ENCODE data around the gene RASGRF2.
A peak's percentile ranks its signal among the peaks of the same experiment; 100 is the strongest.

The RASGRF2 gene

GRCh38 chr5:80959768-80960442 is at the start of gene RASGRF2:
TSS of gene RASGRF2 (plus strand) at chr5:80960363. CDS start at chr5:80960739, 376 bp downstream.
- DNase-seq (ENCODE audit: low read depth in 3 of 3), result peak in 2 of 3 donors; percentile 21 to 33

DNA sequence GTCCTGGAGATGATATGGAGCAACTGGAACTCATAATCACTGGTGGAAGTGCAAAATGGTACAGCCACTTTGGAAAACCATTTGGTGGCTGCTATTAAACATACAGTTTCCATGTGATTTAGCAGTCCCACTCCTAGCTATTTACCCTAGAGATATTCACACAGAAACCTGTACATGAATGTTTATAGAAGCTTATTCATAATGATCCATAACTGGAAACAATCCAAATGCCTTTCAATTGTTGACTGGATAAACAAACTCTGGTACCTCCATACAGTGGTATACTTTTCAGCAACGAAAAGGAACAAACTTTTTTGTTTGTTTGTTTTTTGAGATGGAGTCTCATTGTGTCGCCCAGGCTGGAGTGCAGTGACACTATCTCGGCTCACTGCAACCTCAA is 47.7 kb upstream of the RASGRF2 start:
- DNase-seq (ENCODE audit: low read depth in 3 of 3), result no peak

DNA sequence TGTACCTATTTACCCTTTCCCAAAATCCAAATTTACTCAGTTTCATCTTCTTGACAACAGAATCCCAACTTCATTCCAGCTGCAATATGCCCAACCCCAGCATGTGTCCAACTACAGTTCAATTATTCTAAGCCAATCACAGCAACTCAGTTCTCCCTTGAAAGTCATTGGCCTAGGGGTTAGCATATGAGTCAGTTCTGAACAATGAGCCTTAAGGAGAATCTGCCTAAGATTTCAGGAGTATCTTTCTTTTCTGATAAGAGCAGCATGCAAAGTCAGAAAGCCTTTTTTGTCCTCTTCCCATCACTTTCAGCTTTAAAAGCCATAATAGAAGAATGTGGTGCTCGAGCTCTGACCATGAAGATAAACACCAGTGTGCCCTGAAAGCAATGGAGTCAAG is 44.4 kb upstream of the RASGRF2 start:
- no peak for DNase-seq (ENCODE audit: low read depth in 3 of 3)

GRCh38 chr5:80916676-80917075 is 43.5 kb upstream of the RASGRF2 start:
- DNase-seq (ENCODE audit: low read depth in 3 of 3), result no peak

GRCh38 chr5:80917631-80918030 is 42.5 kb upstream of the RASGRF2 start:
- no peak for DNase-seq (ENCODE audit: low read depth in 3 of 3)

DNA sequence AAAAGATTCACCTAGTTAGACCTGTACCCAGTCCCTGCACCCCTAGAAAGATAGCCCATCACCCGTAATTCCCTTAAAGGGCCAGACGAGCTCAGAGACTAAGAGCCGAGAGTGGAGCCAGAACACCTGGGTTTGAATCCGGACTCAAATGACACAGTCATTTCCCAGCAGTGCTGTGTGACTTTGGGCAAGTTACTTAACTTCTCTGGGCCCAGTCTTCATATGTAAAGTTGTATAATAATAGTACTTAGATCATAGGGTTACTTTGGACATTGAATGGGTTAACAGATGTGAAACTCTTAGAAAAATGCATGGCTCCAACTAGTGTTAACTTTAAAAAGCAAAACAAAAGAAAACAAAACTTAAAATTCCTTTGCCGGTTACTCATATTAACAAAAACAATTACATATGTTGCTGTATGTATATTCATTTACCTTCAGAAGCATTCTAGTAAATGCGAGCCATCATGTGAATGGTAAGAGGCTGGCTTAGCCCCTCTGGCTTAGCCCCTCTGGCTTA is 40.4 kb upstream of the RASGRF2 start:
- DNase-seq (ENCODE audit: low read depth in 3 of 3), result no peak

GRCh38 chr5:80920333-80920732 is 39.8 kb upstream of the RASGRF2 start:
- no peak for DNase-seq (ENCODE audit: low read depth in 3 of 3)

- no peak for DNase-seq (ENCODE audit: low read depth in 3 of 3)
Observed at GRCh38 chr5:80921026-80921425, 39.1 kb upstream of the RASGRF2 start.

GRCh38 chr5:80925931-80926330 is 34.2 kb upstream of the RASGRF2 start:
- no peak for DNase-seq (ENCODE audit: low read depth in 3 of 3)

- no peak for DNase-seq (ENCODE audit: low read depth in 3 of 3)
Observed at GRCh38 chr5:80926536-80926935, 33.6 kb upstream of the RASGRF2 start.

GRCh38 chr5:80926979-80927656 is 33.0 kb upstream of the RASGRF2 start:
- DNase-seq (ENCODE audit: low read depth in 3 of 3), result no peak

DNA sequence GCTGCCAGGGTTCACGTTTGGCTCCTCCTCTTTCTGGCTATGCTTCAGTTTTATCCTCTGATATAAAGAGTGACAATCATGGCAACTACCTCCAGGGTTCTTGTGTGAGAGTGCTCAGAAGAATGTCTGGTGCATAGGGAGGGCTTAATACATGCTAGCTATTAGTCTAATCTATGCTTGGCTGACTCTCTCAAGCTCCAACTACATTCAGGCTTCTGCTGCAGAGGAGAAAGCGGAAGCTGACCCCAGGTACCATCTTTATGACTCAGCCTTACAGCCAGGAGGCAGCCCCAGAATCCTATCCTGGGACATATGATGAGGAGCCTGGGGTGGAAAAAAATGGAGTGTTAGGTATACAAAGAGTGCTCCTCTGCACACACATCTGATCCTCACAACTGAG is 32.1 kb upstream of the RASGRF2 start:
- no peak for DNase-seq (ENCODE audit: low read depth in 3 of 3)

DNA sequence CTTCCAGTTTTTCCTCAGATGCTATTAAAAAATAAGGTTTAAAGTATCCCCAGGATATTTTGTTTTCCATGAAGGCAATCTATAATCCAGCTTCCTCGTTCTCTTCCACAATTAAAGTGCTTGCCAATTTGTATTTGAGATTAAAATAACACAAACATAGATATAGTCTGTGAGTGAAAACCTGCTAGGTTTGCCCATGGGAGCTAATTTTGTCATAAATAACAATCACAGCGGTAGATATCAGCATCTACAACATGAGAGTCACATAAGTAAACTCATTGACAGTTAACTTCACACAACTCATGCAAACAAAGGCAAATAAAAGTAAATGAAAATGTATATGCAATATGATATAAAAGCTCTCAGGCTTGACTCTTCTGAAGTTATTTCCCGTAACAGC is 29.2 kb upstream of the RASGRF2 start:
- no peak for DNase-seq (ENCODE audit: low read depth in 3 of 3)

DNA sequence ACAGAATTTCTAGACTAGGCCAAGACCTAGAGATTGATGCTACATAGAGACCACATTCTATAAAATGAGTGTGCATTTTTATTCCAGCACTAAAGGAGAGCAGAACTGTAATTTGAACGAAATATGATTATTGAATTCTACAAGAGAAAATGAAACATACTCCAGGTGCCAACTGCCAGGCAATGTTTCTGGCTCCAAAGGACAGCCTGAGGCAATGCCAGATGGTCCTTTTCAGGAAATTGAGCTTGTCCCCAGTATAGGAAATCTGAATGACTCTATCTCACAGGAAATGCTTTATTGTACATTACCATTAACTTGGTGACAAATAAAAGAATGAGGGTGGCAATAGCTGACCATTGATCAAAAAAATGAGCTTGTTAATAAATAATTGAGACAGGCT is 28.8 kb upstream of the RASGRF2 start:
- no peak for DNase-seq (ENCODE audit: low read depth in 3 of 3)

GRCh38 chr5:80933036-80933435 is 27.1 kb upstream of the RASGRF2 start:
- no peak for DNase-seq (ENCODE audit: low read depth in 3 of 3)

DNA sequence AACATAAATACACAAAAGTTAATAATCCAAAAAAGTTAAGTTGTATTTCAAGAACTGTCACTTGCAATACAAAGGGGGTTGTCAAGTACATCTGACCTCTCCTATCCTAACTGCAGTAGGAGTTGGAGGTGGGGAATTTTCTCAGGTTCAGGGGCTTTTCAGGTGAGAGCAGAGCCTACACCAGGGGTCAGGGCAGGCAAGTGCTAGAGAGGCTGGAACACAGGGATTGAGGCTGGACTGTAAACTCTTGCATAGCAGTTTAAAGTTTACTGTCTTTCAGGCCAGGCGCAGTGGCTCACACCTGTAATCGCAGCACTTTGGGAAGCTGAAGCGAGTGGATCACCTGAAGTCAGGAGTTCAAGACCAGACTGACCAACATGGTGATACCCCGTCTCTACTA is 25.4 kb upstream of the RASGRF2 start:
- DNase-seq (ENCODE audit: low read depth in 3 of 3), result no peak

DNA sequence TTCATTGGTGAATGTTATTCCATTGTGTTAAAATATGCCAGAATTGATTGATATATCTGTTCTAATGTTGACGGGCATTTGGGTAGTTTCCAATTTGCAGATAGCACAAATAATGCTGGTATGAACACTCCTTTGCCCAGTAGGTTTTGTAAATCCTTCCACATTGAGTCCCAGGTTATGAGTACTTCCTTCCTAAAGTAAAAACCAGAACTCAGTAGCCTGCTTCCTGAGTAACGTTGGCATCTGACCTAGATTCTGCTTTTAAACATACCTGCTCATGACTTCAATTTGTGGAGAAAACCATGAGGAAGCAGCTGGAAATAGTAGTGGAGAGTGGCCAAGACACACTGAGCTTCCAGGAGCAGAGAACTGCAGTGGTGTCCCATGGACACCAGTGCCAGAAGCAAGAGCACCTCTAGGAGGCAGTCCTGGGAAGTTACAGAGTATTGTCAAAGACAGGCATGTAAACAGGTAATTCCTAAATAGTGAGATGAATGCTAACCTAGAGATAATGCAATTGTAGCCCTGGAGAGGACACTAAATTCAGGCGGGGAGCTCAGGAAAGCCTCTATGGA is 24.3 kb upstream of the RASGRF2 start:
- DNase-seq (ENCODE audit: low read depth in 3 of 3), result no peak

DNA sequence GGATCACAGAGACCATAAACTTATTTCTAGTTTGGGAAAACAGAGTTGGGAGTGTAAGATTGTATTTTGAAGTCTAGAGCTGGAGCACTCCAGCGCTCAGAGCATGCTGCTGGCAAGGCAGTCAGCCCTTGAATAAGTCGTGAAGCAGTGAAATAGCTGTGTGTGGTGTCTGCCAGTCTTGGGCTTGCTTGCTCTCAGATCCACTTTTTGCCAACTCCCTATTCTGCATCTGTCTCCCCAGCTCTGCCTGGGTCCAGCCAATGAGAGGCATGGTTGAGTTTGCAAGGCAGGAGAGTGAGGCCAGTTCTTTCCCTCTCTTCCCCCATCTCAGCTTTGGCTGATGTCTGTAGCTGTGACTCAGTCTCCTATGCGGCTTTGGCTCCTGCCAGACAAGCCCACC is 23.3 kb upstream of the RASGRF2 start:
- no peak for DNase-seq (ENCODE audit: low read depth in 3 of 3)

GRCh38 chr5:80937584-80938356 is 22.4 kb upstream of the RASGRF2 start:
- no peak for DNase-seq (ENCODE audit: low read depth in 3 of 3)

DNA sequence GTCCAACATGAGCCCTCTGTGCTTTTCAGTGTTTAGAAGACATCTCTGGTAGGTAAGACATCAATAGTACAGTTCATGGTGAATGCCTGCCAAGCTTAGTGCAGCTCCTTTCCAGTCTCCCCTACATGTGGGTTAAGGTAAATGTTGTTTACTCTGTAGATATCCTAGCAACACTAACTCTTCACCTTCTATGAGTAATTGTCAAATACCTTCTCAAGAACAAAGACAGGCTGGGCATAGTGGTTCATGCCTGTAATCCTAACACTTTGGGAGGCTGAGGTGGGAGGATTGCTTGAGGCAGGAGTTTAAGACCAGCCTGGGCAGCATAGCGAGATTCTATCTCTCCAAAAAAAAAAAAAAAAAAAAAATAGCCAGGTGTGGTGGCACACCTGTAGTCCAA is 18.7 kb upstream of the RASGRF2 start:
- DNase-seq (ENCODE audit: low read depth in 3 of 3), result no peak

DNA sequence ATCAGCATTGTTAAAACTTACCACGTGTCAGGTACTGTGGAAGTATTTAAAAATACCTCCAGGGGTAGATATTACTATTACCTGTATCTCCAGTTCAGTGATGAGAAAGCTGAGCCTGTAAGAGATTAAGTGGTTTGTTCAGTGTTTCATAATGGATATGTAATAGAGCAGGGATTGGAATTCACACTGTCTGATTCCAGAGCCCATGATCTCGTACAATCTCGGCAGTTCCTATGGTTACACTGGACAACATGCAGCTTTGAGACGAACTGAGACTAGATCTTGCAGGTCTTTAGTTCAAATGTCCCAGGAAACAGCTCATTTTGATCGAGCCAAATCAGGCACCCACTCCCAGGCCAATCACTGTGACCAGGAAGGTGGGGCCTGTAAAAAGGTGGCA is 8.8 kb upstream of the RASGRF2 start:
- no peak for DNase-seq (ENCODE audit: low read depth in 3 of 3)

DNA sequence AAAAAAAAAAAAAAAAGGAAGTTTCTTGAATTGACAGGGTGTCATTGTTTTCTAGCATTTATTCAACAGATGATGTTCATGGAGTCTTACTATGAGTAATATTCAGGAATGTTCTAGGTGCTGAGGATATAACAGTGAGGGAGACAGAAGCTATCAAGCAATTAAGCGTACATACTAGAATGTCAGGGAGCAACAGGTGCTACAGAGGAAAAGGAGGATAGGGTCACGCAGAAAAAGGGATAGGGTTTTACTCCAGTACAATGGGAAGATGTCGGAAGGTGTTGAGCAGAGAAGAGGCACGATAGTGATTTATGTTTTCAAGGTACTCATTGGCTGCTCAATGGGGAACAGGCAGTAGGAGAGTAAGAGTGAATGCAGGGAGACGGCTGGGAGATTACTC is 6.6 kb upstream of the RASGRF2 start:
- DNase-seq (ENCODE audit: low read depth in 3 of 3), result no peak

Data from stimulated activated CD4-positive, alpha-beta T cell treated with anti-CD3 and anti-CD28 coated beads, TNF-alpha, amount 100 ng/mL, for 48 hours (primary cell).